ENCODE measurements around the gene MIPEP.
"Not testable (repeated sequence)": the region's sequence is repeated elsewhere in the genome, so short reads cannot be mapped to it uniquely, and the experiment has no call there.

The MIPEP gene

DNA sequence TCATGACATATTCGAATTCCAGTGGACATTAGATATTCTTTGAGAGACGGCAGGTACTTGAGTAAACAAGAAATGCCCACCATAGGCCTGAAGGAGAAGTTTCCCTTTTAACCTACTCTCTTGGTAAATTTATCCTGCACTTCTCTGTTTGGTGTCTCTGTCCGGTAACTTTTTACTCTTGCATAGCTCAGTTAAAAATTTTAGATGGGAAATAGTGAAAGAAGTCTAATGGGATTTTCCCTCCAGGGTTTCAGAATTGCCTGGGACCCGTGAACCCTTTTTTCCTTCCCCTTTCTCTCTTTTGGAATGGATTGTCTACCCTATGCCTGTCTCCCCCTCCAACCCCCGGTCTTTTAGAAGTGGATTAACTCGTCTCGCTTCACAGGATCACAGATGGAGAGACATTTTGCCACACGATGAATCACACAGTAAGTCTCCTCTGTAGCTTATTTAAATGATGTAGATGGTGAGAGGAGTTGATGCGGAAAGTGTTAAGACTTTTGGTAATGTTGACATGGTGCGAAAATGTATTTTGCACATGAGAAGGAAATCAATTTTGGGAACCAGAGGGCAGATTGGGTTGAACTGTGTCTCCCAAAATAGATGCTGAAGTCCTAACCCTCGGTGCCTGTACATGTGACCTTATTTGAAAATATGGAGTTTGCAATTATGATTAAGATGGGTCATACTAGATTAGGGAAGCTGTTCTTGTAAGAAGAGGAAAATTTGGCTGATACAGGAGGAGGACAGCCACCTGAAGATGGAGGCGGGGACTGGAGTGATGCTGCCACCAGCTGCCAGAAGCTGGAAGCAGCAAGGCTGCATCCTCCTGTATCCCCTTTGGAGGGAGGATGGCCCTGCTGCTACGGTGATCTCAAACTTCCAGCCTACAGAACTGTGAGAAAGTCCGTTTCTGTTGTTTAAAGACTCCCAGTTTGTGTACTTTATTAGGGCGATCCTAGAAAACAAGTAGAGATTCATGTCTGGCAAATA, 711 bp upstream of the MIPEP start:
- no peak for DNase-seq (ENCODE audit: low read depth in 2 of 2)

DNA sequence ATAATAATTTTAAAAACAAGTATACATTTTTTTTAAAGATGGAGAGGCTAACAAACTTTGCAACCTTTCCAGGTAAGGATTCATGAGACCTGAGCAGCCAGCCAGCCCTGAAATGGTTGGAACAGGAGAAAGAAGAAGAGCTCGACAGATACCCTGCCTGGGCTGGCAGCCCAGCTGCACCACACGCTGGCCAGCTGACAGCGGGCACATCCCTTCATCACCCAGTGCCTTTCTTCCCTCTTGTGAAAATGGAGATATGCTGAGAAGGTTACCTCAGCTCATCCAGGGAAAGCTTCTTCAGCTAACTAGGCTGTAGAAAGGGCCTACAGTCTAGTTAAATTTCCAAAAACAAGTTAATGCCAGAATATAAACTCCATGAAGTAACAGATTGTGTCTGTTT, 4.8 kb downstream of the MIPEP start:
- not testable (repeated sequence) for DNase-seq (ENCODE audit: low read depth in 2 of 2)

GRCh38 chr13:23883255-23883654, 5.9 kb downstream of the MIPEP start:
- no peak for DNase-seq (ENCODE audit: low read depth in 2 of 2)

DNA sequence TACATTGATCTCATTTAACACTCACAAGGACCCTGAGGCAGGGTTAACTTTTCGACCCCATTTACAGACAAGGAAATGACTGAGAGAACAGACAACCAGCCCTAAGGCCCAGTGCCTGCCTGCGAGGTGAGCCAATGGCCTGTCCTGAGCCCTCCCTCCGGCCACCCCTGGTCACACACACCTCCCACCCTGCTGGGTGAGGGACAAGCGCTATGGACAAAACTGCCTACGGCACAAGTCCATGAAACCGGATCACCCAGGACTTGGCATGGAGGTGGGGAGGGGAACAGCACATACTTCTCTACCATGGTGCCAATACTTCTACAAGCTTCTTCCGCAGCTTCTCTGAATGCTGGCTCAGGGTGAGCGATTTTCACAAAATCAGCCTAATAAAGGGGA, 7.8 kb downstream of the MIPEP start:
- not testable (repeated sequence) for DNase-seq (ENCODE audit: low read depth in 2 of 2)

DNA sequence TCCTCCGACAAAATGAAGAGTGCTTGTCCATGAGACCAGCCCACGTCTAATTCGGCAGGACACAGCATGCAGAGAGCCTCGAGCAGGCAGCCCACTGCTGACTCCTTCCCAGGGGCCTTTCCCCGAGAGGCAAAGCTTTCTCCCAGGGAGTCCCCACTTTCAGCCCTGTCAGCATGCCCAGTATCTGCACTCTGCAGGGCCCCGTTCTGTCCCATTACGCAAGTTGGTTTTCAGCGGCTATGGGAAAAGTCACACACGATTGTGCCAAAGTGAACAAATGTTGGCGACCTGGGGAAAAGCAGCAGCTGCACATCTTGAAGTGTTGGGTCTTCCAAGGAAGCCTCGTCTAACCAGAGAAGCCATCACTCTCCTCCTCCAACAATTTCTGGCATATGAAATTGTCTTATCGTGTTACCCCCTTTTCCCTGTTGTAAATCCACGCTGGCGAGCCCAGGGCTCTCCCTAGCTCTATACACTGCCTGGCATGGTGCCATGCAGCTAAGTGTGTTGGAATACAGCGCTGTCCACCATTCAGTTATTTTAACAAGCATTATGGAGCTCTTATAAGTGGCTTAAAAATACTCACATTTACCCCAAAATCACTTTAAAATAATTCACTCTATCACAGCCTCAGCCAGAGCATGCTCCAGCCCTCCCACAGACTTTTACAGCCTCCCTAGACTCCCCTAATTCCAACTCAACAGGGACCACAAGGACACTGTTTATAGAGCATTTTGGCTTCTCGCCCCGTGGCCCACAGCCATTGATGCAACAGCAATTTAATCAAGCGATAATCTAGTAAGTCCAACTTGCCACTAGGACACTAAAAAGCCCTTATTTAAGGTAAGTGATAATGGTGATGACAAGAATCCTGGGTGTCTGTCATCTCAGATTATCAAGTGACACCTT, 8.5 kb downstream of the MIPEP start:
- DNase-seq (ENCODE audit: low read depth in 2 of 2) = not testable (repeated sequence)

- no peak for DNase-seq (ENCODE audit: low read depth in 2 of 2)
These were observed 11.9 kb downstream of the MIPEP start for GRCh38 chr13:23877286-23877685.

GRCh38 chr13:23876265-23876664, 12.9 kb downstream of the MIPEP start:
- DNase-seq (ENCODE audit: low read depth in 2 of 2) = no peak

- DNase-seq (ENCODE audit: low read depth in 2 of 2) = no peak
These were observed 17.5 kb downstream of the MIPEP start for GRCh38 chr13:23871616-23872220.

DNA sequence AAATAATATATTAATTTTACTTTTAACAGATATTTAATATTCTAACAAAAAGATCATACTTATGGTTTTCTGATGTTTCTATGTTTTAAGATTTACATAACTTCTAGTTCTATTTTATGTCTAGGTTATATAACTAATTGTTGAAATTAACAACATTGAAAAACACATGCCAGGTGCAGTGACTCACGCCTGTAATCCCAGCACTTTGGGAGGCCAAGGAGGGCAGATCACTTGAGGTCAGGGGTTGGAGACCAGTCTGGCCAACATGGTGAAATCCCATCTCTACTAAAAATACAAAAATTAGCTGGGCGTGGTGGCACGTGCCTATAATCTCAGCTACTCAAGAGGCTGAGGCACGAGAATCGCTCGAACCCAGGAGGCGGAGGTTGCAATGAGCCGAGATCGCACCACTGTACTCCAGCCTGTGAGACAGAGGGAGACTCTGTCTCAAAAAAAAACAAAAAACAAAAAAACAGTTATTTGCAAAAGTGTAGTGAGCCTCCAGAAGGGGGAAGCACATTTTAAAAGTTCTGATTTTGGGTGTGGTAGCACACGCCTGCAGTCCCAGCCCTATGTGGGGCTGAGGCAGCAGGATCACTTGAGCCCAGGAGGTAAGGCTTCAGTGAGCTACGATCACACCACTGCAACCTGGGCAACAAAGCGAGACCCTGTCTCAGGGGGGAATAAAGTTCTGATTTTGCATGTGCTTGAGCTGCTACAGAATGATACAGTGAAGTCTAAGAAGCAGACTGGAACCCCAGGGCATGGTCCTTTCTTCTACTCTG, 18.7 kb downstream of the MIPEP start:
- DNase-seq (ENCODE audit: low read depth in 2 of 2) = no peak

GRCh38 chr13:23868521-23868920, 20.7 kb downstream of the MIPEP start:
- DNase-seq (ENCODE audit: low read depth in 2 of 2) = no peak

GRCh38 chr13:23867027-23867491, 22.1 kb downstream of the MIPEP start:
- DNase-seq (ENCODE audit: low read depth in 2 of 2) = no peak

DNA sequence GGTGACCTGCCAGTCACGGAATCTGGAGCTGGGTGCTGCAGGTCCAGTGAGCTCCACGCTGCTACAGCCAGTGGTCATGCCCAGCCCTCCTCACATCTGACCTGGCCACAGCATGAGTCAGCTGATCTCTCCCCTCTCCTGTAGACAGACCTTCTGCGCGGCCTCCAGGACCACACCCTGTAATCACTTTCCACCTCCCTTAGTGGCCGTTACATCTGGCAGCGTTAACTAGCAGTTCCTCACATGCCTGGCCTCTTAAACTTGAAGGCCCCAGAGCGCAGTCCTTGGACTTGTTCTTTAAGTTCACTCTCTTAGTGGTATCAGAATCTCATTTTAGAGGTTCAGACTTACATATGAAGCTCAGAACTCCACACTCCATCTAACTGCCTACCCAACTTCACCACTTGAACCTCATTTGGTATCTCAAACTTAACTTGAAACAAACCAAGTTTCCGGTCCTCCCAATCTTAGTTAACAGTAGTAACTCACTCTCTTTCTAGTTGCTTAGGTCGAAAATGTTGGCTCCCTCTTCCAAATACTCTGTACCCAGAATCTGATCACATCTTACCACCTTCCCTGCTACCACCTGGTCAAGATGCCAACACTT, 22.7 kb downstream of the MIPEP start:
- no peak for DNase-seq (ENCODE audit: low read depth in 2 of 2)

GRCh38 chr13:23865906-23866305, 23.3 kb downstream of the MIPEP start:
- no peak for DNase-seq (ENCODE audit: low read depth in 2 of 2)

GRCh38 chr13:23865026-23865425, 24.2 kb downstream of the MIPEP start:
- DNase-seq (ENCODE audit: low read depth in 2 of 2) = no peak

DNA sequence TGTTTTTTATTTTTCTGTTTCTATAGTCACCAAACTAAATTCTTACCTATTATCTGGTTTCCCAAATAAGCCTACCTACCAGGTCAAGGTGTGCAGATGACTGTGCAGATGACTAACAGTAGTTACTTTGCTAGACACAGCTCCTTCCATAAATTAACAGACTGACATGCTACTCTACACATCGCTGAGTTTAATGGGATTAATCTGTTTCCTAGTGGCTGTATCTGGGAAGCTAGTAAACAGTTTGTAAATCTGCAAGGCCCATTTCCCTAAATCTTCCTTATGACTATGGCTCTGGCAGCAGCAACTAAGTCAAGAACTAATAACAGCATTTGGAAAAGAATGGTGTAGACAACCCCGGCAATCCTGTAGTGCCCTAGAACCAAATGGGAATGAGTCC, 27.9 kb downstream of the MIPEP start:
- no peak for DNase-seq (ENCODE audit: low read depth in 2 of 2)

DNA sequence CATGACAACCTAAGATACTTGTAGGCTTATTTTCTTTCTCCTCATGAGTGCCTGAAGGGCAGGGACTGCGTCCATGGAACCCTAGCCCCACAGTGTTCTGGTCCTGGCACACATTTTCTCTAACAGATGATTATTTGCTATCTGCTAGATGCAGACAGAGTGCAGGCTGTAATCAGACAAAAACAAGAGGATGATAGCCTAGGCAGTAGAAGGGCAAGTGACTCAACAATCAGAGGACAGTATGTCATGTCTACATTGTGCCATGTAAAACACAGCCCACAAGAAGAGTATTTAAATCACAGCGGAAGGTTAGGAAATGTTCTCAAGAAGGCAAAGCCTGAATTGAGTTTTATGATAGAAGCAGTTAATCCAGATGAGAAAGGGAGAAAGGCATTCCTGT, 29.3 kb downstream of the MIPEP start:
- no peak for DNase-seq (ENCODE audit: low read depth in 2 of 2)

GRCh38 chr13:23859455-23859854, 29.7 kb downstream of the MIPEP start:
- DNase-seq (ENCODE audit: low read depth in 2 of 2) = no peak

DNA sequence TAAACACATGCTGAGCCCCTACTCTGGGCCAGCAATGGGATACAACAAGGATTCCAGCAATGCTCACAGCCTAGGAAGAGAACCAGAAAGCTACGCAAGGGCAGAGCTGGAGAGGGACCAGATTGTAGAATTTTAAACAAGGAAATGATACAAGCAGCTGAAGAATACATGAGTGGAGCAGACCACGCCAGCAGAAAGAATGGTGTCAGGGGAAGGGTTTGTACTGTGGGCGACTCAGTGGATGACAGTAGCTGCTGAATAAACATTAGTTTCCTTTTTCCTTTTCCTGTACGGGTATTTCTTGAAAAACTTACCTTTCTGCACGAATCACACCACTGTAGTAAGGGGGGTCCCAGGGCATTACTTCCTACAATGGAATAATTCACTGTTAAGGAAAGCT, 30.7 kb downstream of the MIPEP start:
- no peak for DNase-seq (ENCODE audit: low read depth in 2 of 2)

GRCh38 chr13:23856008-23856750, 33.0 kb downstream of the MIPEP start:
- DNase-seq (ENCODE audit: low read depth in 2 of 2) = no peak

GRCh38 chr13:23855360-23855759, 33.8 kb downstream of the MIPEP start:
- DNase-seq (ENCODE audit: low read depth in 2 of 2) = no peak

All from stimulated activated CD8-positive, alpha-beta memory T cell treated with anti-CD3 and anti-CD28 coated beads, Interleukin-15, amount 100 ng/mL, for 48 hours (primary cell).